T1000 (cell line): Measurements from ENCODE around the gene DIAPH2.

ENCODE experiments used
- DNase-seq: peaks from one replicate; lab custom pipeline; 2025; ENCODE audit warnings: mixed read lengths; lab: John Stamatoyannopoulos, UW

DIAPH2 gene

DNA sequence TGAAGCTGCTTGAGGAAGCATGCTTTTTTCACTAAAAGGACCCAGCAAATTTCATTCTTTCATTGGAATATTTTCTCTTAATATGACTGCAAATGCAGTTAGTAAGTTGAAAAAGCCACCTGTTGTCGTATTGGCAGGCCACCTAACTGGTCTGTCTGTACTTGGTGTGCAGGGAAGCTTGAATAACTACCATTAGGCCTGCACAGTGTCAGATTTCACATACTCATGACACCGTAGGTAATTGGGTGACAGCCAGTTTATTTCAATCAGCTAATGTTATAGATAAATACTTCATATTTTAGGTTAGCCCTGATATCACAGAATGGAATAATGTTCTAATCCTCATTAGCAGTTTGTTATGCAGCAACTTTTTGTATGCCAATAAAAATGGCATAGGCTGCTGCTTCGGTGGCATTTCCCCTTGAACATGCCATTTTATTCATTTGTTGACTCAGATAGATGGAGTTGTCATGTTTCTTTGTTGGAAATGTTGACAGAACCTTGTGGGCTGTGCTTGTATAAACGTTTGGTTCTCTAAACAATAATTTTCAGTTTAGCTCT, 372.8 kb downstream of the DIAPH2 start:
- no peak for DNase-seq

GRCh38 chrX:97060020-97060419, 375.4 kb downstream of the DIAPH2 start:
- DNase-seq, result no peak

DNA sequence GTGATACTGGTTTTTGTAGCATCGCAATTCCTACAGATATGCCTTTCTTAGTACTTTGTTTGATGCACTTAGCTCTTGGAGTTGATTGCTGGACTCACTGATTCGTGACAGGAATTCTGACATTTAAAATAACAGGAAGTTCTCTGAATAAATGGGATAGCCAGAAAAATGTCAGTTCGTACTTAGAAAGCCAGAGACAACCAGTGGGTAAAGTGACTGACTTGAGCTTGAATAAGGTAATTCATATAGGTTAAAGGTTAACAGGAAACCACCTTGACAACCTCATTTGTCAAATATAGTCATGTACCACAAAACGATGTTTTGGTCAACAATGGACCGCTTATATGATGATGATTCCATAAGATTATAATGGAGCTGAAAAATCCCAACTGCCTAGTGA, 380.4 kb downstream of the DIAPH2 start:
- DNase-seq, result no peak

- DNase-seq, result no peak
Measured at GRCh38 chrX:97065973-97066372, 381.3 kb downstream of the DIAPH2 start.

DNA sequence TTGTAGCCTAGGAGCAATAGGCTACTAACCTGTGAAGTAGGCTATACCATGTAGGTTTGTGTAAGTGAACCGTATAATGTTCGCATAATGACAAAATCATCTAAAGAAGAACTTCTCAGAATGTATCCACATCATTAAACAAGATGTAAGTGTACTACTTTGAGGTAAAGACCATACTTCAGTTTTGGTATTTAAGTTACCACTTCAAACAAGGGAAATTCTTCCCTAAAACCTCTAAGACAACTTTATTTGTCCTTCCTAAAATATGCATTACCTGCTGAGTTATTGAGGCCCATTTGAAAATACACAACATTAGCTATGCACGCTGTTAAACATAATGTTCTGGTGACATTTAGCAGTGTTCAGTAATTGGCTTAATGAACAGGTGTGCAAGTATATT, 381.7 kb downstream of the DIAPH2 start:
- no peak for DNase-seq

- DNase-seq, result no peak
Measured at GRCh38 chrX:97070346-97070745, 385.7 kb downstream of the DIAPH2 start.

GRCh38 chrX:97074400-97074799, 389.8 kb downstream of the DIAPH2 start:
- DNase-seq, result no peak

GRCh38 chrX:97089116-97089515, 404.5 kb downstream of the DIAPH2 start:
- no peak for DNase-seq

- no peak for DNase-seq
Measured at GRCh38 chrX:97096385-97096784, 411.7 kb downstream of the DIAPH2 start.

DNA sequence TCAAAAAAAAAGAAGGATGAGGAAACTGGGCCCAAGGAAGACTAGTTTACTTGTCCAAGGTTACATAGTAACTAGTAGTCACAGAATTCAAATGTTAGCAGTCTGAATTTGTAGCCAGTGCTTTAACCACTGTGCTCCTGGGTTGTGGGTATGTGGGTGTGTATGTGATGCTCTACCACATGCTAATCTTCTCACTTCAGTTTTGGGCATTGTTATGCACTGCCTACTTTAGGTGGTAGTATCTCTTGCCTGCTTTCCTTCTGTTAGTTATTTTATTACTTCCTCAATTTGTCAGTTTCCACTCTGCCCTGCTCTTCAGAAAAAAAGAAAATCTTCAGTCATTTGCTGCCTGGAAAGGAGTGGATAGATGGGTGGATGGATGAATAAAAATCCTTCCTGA, 418.3 kb downstream of the DIAPH2 start:
- no peak for DNase-seq

DNA sequence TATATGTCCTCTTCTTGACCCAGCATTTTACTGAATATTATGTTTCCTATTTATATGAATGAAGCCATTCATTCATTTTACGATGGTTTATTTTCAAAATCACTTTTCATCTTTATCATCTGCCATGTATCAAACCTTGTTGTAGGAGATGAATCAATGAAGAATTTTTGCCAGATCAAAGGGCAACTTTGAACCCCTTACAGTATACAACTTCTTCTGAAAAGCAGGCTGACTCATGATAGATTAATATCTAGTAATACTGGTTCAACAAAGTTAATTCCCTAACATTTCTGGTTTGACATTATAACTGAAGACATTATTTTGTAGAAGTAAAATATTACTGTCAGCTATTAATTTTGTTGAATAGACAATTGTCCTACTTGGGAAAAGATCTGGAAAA, 425.1 kb downstream of the DIAPH2 start:
- DNase-seq, result no peak

- no peak for DNase-seq
Measured at GRCh38 chrX:97117572-97117971, 432.9 kb downstream of the DIAPH2 start.

GRCh38 chrX:97119474-97120109, 434.9 kb downstream of the DIAPH2 start:
- DNase-seq, result no peak

DNA sequence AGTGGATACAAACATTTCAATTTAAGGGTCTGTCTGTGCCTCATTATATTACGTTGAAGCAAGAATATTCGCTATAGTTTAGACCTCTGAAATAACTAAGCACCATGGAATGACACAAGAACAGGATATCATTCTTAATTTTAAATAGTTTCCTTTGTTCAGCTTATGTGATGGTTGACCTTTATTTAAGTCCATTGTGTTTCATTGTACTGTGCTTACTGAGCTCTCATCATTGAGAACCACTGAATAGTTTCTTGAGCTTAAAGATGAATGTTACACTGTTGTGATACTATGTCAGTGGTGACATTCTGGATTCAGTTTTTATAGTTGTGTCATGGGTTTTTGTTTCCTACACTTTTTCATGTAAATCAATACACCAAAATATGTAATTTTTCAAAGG, 438.4 kb downstream of the DIAPH2 start:
- DNase-seq, result no peak

DNA sequence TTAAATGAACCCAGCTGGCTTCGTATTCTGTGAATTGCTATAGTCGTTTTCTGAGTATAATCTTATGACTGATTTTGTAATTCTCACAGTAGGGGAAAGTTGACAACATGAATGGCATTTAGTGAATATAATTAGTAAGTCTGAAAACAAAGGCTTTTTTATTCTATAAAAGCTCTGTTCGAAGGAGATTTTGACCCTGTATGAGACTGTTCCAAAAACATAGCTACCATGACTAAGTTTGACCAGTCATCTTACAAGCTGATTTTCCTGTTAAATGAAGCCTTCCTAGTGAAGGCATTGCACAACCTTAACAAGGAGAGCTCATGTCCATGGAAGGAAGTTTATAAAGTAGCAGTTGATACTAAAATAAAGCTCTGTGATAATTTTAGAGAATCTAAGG, 441.4 kb downstream of the DIAPH2 start:
- no peak for DNase-seq

DNA sequence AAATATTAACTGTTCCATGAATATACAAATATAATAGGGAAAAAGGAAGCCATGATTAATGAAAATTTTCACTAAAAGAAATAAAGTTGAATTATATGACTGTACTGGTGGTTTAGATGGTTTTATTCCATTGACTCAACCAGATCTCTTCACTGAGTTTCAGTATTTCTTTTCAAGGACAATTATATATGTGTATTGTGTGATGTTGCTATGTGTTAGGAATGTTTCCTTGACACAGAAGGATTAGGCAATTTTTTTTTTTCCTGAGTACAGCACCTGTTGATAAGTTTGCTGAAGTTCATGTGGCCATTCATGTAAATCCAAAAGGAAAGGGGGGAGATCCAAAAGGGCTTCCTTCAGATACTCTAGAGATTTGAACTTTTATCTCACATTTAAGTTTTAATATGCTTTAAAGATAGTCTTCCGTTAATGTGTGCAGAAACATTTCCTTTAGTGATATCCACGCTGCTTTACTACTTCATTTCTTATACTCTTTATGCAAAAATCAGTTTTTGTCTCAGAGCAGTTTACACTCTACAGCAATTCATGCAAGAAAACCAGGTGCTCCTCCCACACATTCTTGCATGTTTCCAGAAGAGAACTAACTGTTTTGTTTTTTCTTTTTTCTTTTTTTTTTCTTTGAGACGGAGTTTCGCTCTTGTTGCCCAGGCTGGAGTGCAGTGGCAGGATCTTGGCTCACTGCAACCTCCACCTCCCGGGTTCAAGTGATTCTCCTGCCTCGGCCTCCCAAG, 448.2 kb downstream of the DIAPH2 start:
- no peak for DNase-seq

GRCh38 chrX:97145934-97146333, 461.3 kb downstream of the DIAPH2 start:
- no peak for DNase-seq

DNA sequence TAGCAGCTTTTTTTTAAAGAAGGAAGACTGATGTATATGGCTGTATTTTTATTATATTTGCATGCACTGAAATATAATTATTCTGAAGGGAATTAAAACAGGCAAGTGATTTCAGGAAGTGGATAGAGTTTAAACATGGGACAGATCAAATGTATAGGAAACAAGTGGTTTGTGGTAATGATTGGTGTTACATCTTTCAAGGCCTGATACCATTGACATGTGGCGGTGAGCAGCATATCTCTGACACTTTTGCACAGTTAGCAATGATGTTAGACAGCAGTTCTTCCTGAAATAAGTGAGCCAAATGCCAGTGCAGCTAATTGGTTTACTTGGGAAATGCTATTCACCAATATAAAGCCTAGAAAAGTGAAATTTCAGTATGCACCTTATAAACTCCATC, 471.2 kb downstream of the DIAPH2 start:
- no peak for DNase-seq

DNA sequence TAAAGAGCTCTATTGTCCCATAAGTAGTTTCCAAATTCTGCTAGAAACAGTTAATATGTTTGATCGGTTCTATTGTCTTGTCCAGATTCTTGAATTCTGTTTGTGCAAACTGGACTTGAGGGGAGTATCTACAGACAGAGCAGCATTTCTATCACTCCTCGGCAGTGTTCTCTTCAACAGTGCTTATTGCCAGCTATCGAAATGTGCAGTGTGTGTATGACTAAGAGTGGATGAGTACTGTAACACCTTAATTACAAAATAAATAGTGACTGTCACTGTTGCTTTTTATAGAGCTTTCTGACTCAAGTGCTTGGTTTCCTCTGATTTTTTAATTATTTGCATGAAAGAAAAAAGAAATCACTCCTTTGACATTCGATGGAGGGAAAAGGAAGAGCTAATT, 473.6 kb downstream of the DIAPH2 start:
- no peak for DNase-seq

DNA sequence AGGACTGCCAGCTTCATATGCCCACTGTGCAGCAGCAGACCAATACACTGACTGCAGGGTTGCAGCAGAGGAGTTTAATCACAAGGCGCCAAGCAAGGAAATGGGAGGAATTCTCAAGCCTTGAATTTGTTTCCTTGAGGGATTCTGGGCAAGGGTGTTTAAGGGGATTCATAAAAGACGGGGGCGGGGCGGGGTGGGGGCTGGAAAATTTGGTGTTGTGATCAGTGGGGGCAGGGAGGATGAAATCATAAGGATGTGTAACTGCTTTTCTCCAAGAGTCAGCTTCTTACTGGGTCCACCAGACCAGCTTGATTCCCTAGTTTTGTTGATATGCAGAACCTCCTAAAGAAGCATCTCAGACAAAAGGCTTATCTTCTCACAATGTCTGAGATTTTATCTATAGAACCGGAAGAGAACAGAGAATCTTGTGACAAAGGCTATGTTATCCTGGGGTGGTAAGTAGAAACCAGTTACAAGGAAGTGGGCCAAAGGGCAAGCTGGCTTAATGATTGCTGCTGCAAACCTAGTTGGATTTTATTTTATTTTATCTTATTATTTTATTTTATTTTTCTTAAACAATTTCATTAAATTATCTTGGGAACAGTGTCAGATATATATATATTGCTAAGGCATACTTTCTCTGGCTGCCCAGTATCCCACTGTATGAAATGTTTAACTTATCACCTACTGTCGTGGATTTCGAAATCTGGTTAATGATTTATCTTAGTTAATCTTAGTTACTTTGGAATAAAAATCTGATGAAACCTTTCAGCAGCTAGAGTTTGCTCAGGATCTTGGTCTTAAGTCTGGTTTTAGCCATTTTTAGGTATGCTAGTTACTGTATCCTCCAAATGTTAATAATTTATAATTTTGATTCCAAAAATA, 475.5 kb downstream of the DIAPH2 start:
- no peak for DNase-seq

GRCh38 chrX:97167333-97167732, 482.7 kb downstream of the DIAPH2 start:
- no peak for DNase-seq

- DNase-seq, result no peak
Measured at GRCh38 chrX:97168646-97169045, 484.0 kb downstream of the DIAPH2 start.

DNA sequence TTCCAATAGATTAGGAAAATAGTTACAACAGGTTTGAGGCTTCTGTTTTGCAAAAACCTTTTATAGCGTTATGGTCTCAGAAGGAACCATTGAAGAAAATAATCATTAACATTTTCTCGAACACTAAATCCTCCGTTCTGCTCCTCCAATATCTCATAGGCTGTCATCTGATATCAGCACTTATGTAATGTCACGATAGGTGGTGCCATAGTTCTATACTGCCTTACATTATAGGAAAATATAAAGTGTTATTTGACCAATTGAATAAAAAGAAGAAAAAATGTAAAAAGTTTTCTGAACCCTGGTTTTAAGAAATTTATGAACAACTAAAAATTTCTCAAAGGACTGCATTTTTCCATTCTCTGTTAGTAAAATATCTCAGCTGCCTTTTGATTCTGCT, 490.5 kb downstream of the DIAPH2 start:
- DNase-seq, result no peak
